ENCODE measurements around the gene LTBP1.
"Not testable (repeated sequence)": the region's sequence is repeated elsewhere in the genome, so short reads cannot be mapped to it uniquely, and the experiment has no call there.

LTBP1 gene

GRCh38 chr2:33225350-33225749 lies 278.6 kb downstream of the LTBP1 start:
- no peak for DNase-seq (ENCODE audit: low spot score)

- no peak for DNase-seq (ENCODE audit: low spot score)
Measured at GRCh38 chr2:33226546-33226945, 279.8 kb downstream of the LTBP1 start.

- no peak for DNase-seq (ENCODE audit: low spot score)
Measured at GRCh38 chr2:33229646-33230045, 282.9 kb downstream of the LTBP1 start.

- DNase-seq (ENCODE audit: low spot score): no peak
Measured at GRCh38 chr2:33230195-33230594, 283.4 kb downstream of the LTBP1 start.

- DNase-seq (ENCODE audit: low spot score): no peak
Measured at GRCh38 chr2:33230842-33231241, 284.1 kb downstream of the LTBP1 start.

GRCh38 chr2:33235559-33235958 lies 288.8 kb downstream of the LTBP1 start:
- not testable (repeated sequence) for DNase-seq (ENCODE audit: low spot score)

- no peak for DNase-seq (ENCODE audit: low spot score)
Measured at GRCh38 chr2:33236482-33237385, 290.0 kb downstream of the LTBP1 start.

- no peak for DNase-seq (ENCODE audit: low spot score)
Measured at GRCh38 chr2:33238111-33238510, 291.4 kb downstream of the LTBP1 start.

- peak; percentile 46 for DNase-seq (ENCODE audit: low spot score)
Measured at GRCh38 chr2:33240178-33240577, 293.4 kb downstream of the LTBP1 start.

GRCh38 chr2:33241072-33241471 lies 294.3 kb downstream of the LTBP1 start:
- no peak for DNase-seq (ENCODE audit: low spot score)

GRCh38 chr2:33241581-33241980 lies 294.8 kb downstream of the LTBP1 start:
- DNase-seq (ENCODE audit: low spot score): no peak

GRCh38 chr2:33242845-33243244 lies 296.1 kb downstream of the LTBP1 start:
- no peak for DNase-seq (ENCODE audit: low spot score)

- no peak for DNase-seq (ENCODE audit: low spot score)
Measured at GRCh38 chr2:33246432-33246831, 299.7 kb downstream of the LTBP1 start.

GRCh38 chr2:33247365-33247764 lies 300.6 kb downstream of the LTBP1 start:
- no peak for DNase-seq (ENCODE audit: low spot score)

- DNase-seq (ENCODE audit: low spot score): no peak
Measured at GRCh38 chr2:33250417-33251029, 303.8 kb downstream of the LTBP1 start.

GRCh38 chr2:33256162-33256755 lies 309.5 kb downstream of the LTBP1 start:
- DNase-seq (ENCODE audit: low spot score): no peak

- DNase-seq (ENCODE audit: low spot score): no peak
Measured at GRCh38 chr2:33258387-33258786, 311.6 kb downstream of the LTBP1 start.

- DNase-seq (ENCODE audit: low spot score): no peak
Measured at GRCh38 chr2:33262097-33262496, 315.3 kb downstream of the LTBP1 start.

GRCh38 chr2:33264766-33265165 lies 318.0 kb downstream of the LTBP1 start:
- no peak for DNase-seq (ENCODE audit: low spot score)

GRCh38 chr2:33265584-33266338 lies 319.0 kb downstream of the LTBP1 start:
- no peak for DNase-seq (ENCODE audit: low spot score)

- no peak for DNase-seq (ENCODE audit: low spot score)
Measured at GRCh38 chr2:33266467-33266866, 319.7 kb downstream of the LTBP1 start.

GRCh38 chr2:33267043-33267442 lies 320.3 kb downstream of the LTBP1 start:
- DNase-seq (ENCODE audit: low spot score): no peak
